GM13976 (cell line): ENCODE data around the gene PNMA8B.

Source experiments
- DNase-seq: peaks from one replicate; pipeline ENCODE4 v3.0.0; 2012; ENCODE audit warnings: low spot score
- in situ Hi-C: fragments of 300-500 bp; cut with MboI; formaldehyde crosslinking; loops from one replicate; pipeline ENCODE4 v1.12.0; 2022; ENCODE audit warnings: low sequenced_read_pairs, mixed read lengths, inconsistent platforms; ENCODE audit not compliant: unreplicated experiment
- TF ChIP-seq, protein P1 (sequence below): IDR thresholded peaks from 2 replicates; pipeline ENCODE4 v1.5.1; 2012; ENCODE audit warnings: borderline replicate concordance, mild to moderate bottlenecking; ENCODE audit not compliant: insufficient read depth; ENCODE audit errors: extremely low read depth, missing control alignments, control extremely low read depth

The PNMA8B gene

DNA sequence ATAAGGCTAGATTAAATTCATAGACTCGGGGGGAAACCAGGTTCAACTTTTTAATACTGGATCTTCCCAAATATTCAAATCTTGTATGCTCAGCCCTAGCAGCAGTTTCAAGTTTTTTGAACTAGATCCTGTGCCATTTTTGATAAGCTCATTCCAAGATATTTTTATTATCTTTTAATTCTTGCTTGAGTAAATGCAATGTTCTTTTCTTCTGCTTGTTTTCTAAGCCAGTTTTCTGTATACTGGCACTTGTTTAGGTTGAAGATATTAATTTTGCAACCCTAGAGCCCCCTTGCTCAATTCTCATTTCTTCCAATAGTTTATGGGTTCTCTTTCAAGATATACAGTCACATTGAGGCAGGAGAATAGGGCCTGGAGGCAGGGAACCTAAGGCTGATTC, 53.8 kb downstream of the PNMA8B start:
- DNase-seq = no peak
- in situ Hi-C loops = no loop called here
- TF ChIP-seq, protein P1, sequence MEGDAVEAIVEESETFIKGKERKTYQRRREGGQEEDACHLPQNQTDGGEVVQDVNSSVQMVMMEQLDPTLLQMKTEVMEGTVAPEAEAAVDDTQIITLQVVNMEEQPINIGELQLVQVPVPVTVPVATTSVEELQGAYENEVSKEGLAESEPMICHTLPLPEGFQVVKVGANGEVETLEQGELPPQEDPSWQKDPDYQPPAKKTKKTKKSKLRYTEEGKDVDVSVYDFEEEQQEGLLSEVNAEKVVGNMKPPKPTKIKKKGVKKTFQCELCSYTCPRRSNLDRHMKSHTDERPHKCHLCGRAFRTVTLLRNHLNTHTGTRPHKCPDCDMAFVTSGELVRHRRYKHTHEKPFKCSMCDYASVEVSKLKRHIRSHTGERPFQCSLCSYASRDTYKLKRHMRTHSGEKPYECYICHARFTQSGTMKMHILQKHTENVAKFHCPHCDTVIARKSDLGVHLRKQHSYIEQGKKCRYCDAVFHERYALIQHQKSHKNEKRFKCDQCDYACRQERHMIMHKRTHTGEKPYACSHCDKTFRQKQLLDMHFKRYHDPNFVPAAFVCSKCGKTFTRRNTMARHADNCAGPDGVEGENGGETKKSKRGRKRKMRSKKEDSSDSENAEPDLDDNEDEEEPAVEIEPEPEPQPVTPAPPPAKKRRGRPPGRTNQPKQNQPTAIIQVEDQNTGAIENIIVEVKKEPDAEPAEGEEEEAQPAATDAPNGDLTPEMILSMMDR = no peak
